HG02588 (cell line): ENCODE measurements around the gene ENPP1.

Source experiments
- ATAC-seq: cut with Tn5 transposase; IDR thresholded peaks from one replicate; pipeline ENCODE4 v1.9.1; 2021; ENCODE audit warnings: mild to moderate bottlenecking, moderate library complexity; ENCODE audit not compliant: unreplicated experiment

Gene ENPP1

GRCh38 chr6:131807644-131808459 lies at the start of gene ENPP1:
Gene ENPP1, plus strand, starts transcription at chr6:131808020. Its CDS starts 16 bp downstream, at chr6:131808036.
- peak; percentile 74 for ATAC-seq

- no peak for ATAC-seq
These were observed 48.9 kb upstream of the ENPP1 start for GRCh38 chr6:131758920-131759319.

GRCh38 chr6:131761060-131761761 lies 46.6 kb upstream of the ENPP1 start:
- no peak for ATAC-seq

GRCh38 chr6:131761762-131762067 lies 46.1 kb upstream of the ENPP1 start:
- no peak for ATAC-seq

- no peak for ATAC-seq
These were observed 44.8 kb upstream of the ENPP1 start for GRCh38 chr6:131762984-131763383.

- ATAC-seq, result no peak
These were observed 44.1 kb upstream of the ENPP1 start for GRCh38 chr6:131763749-131764148.

GRCh38 chr6:131764350-131764749 lies 43.5 kb upstream of the ENPP1 start:
- no peak for ATAC-seq

GRCh38 chr6:131765081-131765803 lies 42.6 kb upstream of the ENPP1 start:
- no peak for ATAC-seq

GRCh38 chr6:131765804-131766135 lies 42.0 kb upstream of the ENPP1 start:
- ATAC-seq, result no peak

- ATAC-seq, result no peak
These were observed 41.2 kb upstream of the ENPP1 start for GRCh38 chr6:131766631-131767030.

GRCh38 chr6:131768964-131769363 lies 38.9 kb upstream of the ENPP1 start:
- no peak for ATAC-seq

- ATAC-seq, result no peak
These were observed 38.3 kb upstream of the ENPP1 start for GRCh38 chr6:131769385-131770141.

- no peak for ATAC-seq
These were observed 37.0 kb upstream of the ENPP1 start for GRCh38 chr6:131770776-131771175.

- no peak for ATAC-seq
These were observed 34.4 kb upstream of the ENPP1 start for GRCh38 chr6:131773284-131773950.

- no peak for ATAC-seq
These were observed 31.9 kb upstream of the ENPP1 start for GRCh38 chr6:131775886-131776285.

- ATAC-seq, result no peak
These were observed 30.8 kb upstream of the ENPP1 start for GRCh38 chr6:131776985-131777384.

- no peak for ATAC-seq
These were observed 29.7 kb upstream of the ENPP1 start for GRCh38 chr6:131778169-131778568.

- no peak for ATAC-seq
These were observed 28.5 kb upstream of the ENPP1 start for GRCh38 chr6:131779304-131779703.

GRCh38 chr6:131780600-131780999 lies 27.2 kb upstream of the ENPP1 start:
- no peak for ATAC-seq

GRCh38 chr6:131781687-131782086 lies 26.1 kb upstream of the ENPP1 start:
- no peak for ATAC-seq

- no peak for ATAC-seq
These were observed 25.1 kb upstream of the ENPP1 start for GRCh38 chr6:131782764-131783163.
